H1 (cell line): ENCODE results near the gene AAGAB. TPM values are rescaled to one million over a fixed set of nuclear protein-coding genes. Genes with fewer than 3 reads are reported as not detected.

Source experiments
- CHD7 ChIP-seq: fragments of 300-600 bp; sonication (generic); IDR thresholded peaks from 2 replicates; pipeline ENCODE4 v1.7.1; 2012; ENCODE audit warnings: low read length, moderate library complexity, mild to moderate bottlenecking, inconsistent platforms; ENCODE audit not compliant: insufficient replicate concordance
- CTBP2 ChIP-seq: IDR thresholded peaks from 2 replicates; pipeline ENCODE4 v1.7.0; 2011; ENCODE audit warnings: borderline replicate concordance, mild to moderate bottlenecking, moderate library complexity, mixed read lengths, low read length; ENCODE audit not compliant: insufficient read depth, insufficient read length
- JUN ChIP-seq: IDR thresholded peaks from 2 replicates; pipeline ENCODE4 v1.6.1; 2011; ENCODE audit warnings: low read depth, mild to moderate bottlenecking, improper control_type of control experiment, low read length
- SIN3A ChIP-seq, 2 experiments: IDR thresholded peaks in 1 of 2; conservative IDR thresholded peaks in 1 of 2; 2 replicates each; pipeline ENCODE4 v1.6.1; 2011 to 2012; ENCODE audit warnings: low read length in 2 of 2, improper control_type of control experiment in 1 of 2, low read depth in 1 of 2, mild to moderate bottlenecking in 1 of 2
- polyA plus RNA-seq, 7 experiments: library from polyadenylated mRNA; depleted of rRNA in 3 of 7; stranded (reverse) in 5 of 7; unstranded in 2 of 7; fragments of >200 nt in 5 of 7; fragments of 200-250 nt in 2 of 7; gene quantifications; 1 replicate in 5 of 7; 2 replicates in 1 of 7; 4 replicates in 1 of 7; pipeline versions ENCODE4 v1.2.1 to v1.2.3, GENCODE V29; 2011 to 2013; ENCODE audit warnings: missing spikeins in 2 of 7, mixed read lengths in 2 of 7
- total RNA-seq: library from RNA; stranded (reverse); fragmentation: NEBNext Ultra II Directional; extraction: Animal tissue kit (Norgen Biotek cat#: 25700); gene quantifications from 2 replicates; pipeline ENCODE4 v1.2.1, GENCODE V29; 2021

Gene AAGAB
- total and polyA plus RNA-seq, 2 of the 8 experiments (the other 6 are each of a cell fraction or from before 2014, with no cell fraction given), result 20.1 to 45.9 TPM

- TF ChIP-seq CHD7 (no peak), CTBP2 (no peak), SIN3A (conservative IDR thresholded peaks at IDR 0.05 in 1 of 2, IDR thresholded peaks at IDR 0.05 in 1 of 2; ENCODE audit: low read depth in 1 of 2, low read length in 2 of 2) (no peak), JUN (no peak)
These were observed 63.6 kb downstream of the AAGAB start (continued) for GRCh38 chr15:67190813-67191212.
